Natural killer cell treated with Interleukin-12 subunit alpha and Interleukin-12 subunit beta and Interleukin-15 and Interleukin-18, amount 100 ng/mL, for 72 hours (primary cell): ENCODE measurements around the gene LYPD3. TPM values are rescaled to one million over a fixed set of nuclear protein-coding genes. Genes with fewer than 3 reads are reported as not detected.
"Not testable (repeated sequence)": the region's sequence is repeated elsewhere in the genome, so short reads cannot be mapped to it uniquely, and the experiment has no call there.

ENCODE experiments used
- ATAC-seq, 2 donors: fragments of 150-1000 bp; cut with Tn5 transposase in 1 of 2; sonication (Bioruptor Pico), chemical (Tn5 transposase) in 1 of 2; 2 replicates each; pipeline ENCODE4 v1.10.0; 2021
- DNase-seq: peaks from one replicate; pipeline ENCODE4 v3.0.0; 2022; ENCODE audit warnings: low spot score
- H3K27ac Mint-ChIP-seq, 2 donors: 1 replicate in 1 of 2; 2 replicates in 1 of 2; pipeline ENCODE4 v1.8.0; 2022; ENCODE audit warnings: mixed read lengths in 2 of 2, mild to moderate bottlenecking in 1 of 2, moderate library complexity in 1 of 2
- H3K27me3 Mint-ChIP-seq, 2 donors: 1 replicate in 1 of 2; 2 replicates in 1 of 2; pipeline ENCODE4 v1.8.0; 2022; ENCODE audit warnings: mixed read lengths in 2 of 2
- H3K36me3 Mint-ChIP-seq: one replicate; pipeline ENCODE4 v1.8.0; 2022; ENCODE audit warnings: mixed read lengths
- H3K4me1 Mint-ChIP-seq, 2 donors: 1 replicate in 1 of 2; 2 replicates in 1 of 2; pipeline ENCODE4 v1.8.0; 2022; ENCODE audit warnings: low read depth in 2 of 2, mixed read lengths in 2 of 2, mild to moderate bottlenecking in 1 of 2
- H3K4me3 Mint-ChIP-seq: one replicate; pipeline ENCODE4 v1.8.0; 2022; ENCODE audit warnings: mixed read lengths
- H3K9me3 Mint-ChIP-seq: 2 replicates; pipeline ENCODE4 v1.8.0; 2022; ENCODE audit warnings: mixed read lengths
- total RNA-seq, 2 donors: library from RNA; stranded (reverse); gene quantifications; one replicate each; pipeline ENCODE4 v1.2.3, GENCODE V29; 2022

The LYPD3 gene
- total RNA-seq, 2 donors from 2014 or later, result not detected

GRCh38 chr19:43444531-43445287 lies 20.7 kb downstream of the LYPD3 start:
- ATAC-seq (no peak), DNase-seq (no peak)
- peaks cover 10 to 11% of the 10 kb centered on the region in 2 donors for H3K4me1 Mint-ChIP-seq

DNA sequence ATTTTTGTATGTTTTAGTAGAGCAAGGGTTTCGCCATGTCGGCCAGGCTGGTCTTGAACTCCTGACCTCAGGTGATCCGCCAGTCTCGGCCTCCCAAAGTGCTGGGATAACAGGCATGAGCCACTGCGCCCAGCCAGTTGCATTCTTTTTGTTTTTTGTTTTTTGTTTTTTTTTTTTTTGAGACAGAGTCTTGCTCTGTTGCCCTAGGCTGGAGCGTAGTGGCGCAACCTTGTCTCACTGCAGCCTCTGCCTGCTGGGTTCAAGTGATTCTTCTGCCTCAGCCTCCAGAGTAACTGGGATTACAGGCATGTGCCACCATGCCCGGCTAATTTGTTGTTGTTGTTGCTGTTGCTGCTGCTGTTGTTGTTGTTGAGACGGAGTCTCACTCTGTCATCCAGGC lies 21.3 kb downstream of the LYPD3 start:
- peaks cover 14 to 16% of the 10 kb centered on the region in 2 donors for H3K4me1 Mint-ChIP-seq
- DNase-seq, H3K9me3 Mint-ChIP-seq, H3K4me3 Mint-ChIP-seq, H3K27me3 Mint-ChIP-seq, H3K27ac Mint-ChIP-seq, ATAC-seq, H3K36me3 Mint-ChIP-seq: not testable (repeated sequence)

More at GRCh38 chr19:43444531-43445287, 20.7 kb downstream of the LYPD3 start:
- no peaks in the 10 kb centered on the region for H3K9me3 Mint-ChIP-seq
- H3K27me3 Mint-ChIP-seq, result no peaks in the 10 kb centered on the region
- no peak overlapping the region for H3K4me3 Mint-ChIP-seq
- H3K36me3 Mint-ChIP-seq, result no peaks in the 10 kb centered on the region
- H3K27ac Mint-ChIP-seq, result no peak overlapping the region

DNA sequence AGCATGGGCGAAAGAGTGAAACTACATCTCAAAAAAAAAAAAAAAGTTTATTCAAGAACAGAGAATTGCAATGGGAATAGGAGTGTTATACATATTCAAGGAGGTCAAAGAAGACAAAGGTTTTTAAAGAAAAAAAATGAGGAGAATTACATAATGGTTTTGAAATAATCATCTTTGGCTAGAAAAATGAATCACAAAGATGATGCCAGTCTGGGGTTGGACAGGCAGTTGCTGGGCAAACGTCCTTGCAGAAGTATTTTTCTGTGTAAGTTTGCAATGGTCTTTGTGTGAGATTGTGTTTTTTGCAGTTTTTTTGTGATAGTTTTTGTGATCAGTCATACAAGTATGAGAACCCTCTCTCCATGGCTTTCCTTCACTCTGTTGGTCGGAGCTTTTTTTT lies 23.7 kb downstream of the LYPD3 start:
- DNase-seq (no peak), ATAC-seq (no peak)
- H3K36me3 Mint-ChIP-seq, result no peaks in the 10 kb centered on the region
- no peak overlapping the region for H3K27ac Mint-ChIP-seq
- H3K4me1 Mint-ChIP-seq, result peaks cover 21 to 27% of the 10 kb centered on the region in 2 donors
- H3K27me3 Mint-ChIP-seq, result no peaks in the 10 kb centered on the region
- H3K4me3 Mint-ChIP-seq, result no peak overlapping the region
- H3K9me3 Mint-ChIP-seq, result no peaks in the 10 kb centered on the region

DNA sequence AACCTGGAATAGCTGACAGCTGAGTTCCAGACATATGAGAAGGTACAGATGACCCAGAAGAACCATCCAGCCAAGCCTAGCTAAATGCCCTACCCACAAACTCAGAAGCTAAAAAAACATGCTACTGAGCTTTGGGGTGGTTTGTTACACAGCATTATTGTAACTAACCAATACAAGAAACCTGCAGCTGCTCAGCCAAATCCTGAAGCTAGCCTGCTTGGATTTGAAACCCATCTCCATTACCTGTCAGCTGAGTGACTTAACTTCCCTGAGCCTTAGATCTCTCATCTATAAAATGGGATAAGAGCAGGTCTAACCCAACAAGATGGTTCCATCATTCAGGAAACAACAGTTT lies 25.7 kb downstream of the LYPD3 start:
- H3K27ac Mint-ChIP-seq, result no peak overlapping the region
- ATAC-seq (no peak), DNase-seq (no peak)
- no peaks in the 10 kb centered on the region for H3K9me3 Mint-ChIP-seq
- no peak overlapping the region for H3K4me3 Mint-ChIP-seq
- no peaks in the 10 kb centered on the region for H3K27me3 Mint-ChIP-seq
- H3K36me3 Mint-ChIP-seq, result no peaks in the 10 kb centered on the region
- H3K4me1 Mint-ChIP-seq, result peaks cover 23 to 34% of the 10 kb centered on the region in 2 donors

DNA sequence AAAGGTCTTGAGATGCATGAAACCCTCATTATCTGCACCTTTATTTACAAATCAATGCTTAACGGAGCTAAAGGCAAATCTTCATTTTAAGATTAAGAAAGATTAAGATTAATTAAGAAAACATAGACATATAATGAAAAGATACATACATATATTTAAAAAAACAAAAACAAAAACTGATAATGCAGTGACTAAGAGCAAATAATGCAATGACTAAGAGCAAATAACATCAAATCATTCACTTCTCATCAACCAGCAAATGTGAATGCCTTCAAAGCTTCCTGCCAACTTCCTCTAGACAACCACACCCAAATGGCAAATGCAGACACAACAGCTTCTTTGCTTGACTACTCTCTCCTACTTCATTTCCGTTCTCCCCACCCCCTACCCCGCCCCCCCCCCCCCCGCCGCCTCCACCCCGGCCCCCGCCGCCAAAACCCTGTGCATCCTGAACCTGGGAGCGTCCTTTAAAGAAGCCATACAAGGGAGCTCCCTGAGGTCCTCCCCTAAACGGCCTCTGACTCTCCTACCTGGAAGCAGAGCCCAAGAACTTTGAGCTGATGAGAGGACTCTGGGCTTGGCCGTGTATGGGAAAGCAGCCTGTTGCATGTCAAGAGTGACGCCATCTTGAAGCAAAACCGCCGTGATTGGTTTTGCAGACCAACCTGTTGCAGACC lies 26.2 kb downstream of the LYPD3 start:
- H3K27ac Mint-ChIP-seq, result peak overlapping the region; percentile 54 to 73
- ATAC-seq, result peak in 1 of 2 donors; percentile 73
- DNase-seq, result no peak
- no peaks in the 10 kb centered on the region for H3K27me3 Mint-ChIP-seq
- H3K4me1 Mint-ChIP-seq, result peaks cover 23 to 34% of the 10 kb centered on the region in 2 donors
- H3K36me3 Mint-ChIP-seq, result no peaks in the 10 kb centered on the region
- H3K4me3 Mint-ChIP-seq, result peak overlapping the region; percentile 26
- no peaks in the 10 kb centered on the region for H3K9me3 Mint-ChIP-seq

- Mint-ChIP-seq H3K9me3 (no peaks in the 10 kb centered on the region), H3K27me3 (no peaks in the 10 kb centered on the region), H3K27ac (peak overlapping the region; percentile 54 to 73), H3K4me1 (peaks cover 23 to 34% of the 10 kb centered on the region in 2 donors), H3K36me3 (no peaks in the 10 kb centered on the region), H3K4me3 (peak overlapping the region; percentile 26)
- ATAC-seq (no peak), DNase-seq (no peak)
Observed at GRCh38 chr19:43438291-43439031, 26.9 kb downstream of the LYPD3 start.

DNA sequence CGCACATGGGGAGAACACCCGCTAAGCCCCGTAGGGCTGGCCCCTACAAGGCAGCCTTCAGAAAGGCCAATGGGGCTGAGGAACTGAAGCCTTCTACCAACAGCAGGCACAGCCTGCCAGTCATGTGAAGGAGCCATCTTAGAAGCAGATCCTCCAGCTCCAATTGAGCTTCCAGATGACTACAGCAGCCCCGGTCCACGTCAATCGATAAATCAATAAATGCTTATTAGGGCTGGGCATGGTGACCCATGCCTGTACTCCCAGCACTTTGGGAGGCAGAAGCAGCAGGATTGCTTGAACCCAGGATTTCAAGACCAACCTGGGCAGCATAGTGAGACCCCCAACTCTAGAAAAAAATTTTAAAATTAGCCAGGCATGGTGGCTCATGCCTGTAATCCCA lies 27.7 kb downstream of the LYPD3 start:
- ATAC-seq (no peak), DNase-seq (no peak)
- Mint-ChIP-seq H3K27ac (peak overlapping the region; percentile 29 to 56), H3K9me3 (no peaks in the 10 kb centered on the region), H3K4me1 (peaks cover 27 to 34% of the 10 kb centered on the region in 2 donors), H3K4me3 (no peak overlapping the region), H3K27me3 (no peaks in the 10 kb centered on the region), H3K36me3 (no peaks in the 10 kb centered on the region)

DNA sequence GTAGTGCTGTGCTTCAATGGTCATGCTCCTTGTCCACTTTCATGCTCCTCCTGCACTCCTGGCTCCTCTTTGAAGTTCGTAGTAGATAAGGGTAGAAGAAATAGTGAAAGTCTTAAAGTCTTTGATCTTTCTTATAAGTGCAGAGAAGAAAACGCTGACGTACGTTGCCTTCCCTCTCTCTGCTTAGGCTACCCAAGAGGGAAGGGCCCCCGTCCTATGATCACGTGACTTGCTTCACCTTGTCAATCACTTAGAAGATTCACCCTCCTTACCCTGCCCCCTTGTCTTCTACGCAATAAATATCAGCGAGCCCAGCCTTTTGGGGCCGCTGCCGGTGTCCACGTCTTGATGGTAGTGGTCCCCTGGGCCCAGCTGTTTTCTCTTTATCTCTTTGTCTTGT lies 28.1 kb downstream of the LYPD3 start:
- Mint-ChIP-seq H3K27ac (peak overlapping the region; percentile 29 to 56), H3K4me1 (peaks cover 27 to 34% of the 10 kb centered on the region in 2 donors)
- H3K9me3 Mint-ChIP-seq, H3K27me3 Mint-ChIP-seq, ATAC-seq, H3K36me3 Mint-ChIP-seq, H3K4me3 Mint-ChIP-seq, DNase-seq: not testable (repeated sequence)

DNA sequence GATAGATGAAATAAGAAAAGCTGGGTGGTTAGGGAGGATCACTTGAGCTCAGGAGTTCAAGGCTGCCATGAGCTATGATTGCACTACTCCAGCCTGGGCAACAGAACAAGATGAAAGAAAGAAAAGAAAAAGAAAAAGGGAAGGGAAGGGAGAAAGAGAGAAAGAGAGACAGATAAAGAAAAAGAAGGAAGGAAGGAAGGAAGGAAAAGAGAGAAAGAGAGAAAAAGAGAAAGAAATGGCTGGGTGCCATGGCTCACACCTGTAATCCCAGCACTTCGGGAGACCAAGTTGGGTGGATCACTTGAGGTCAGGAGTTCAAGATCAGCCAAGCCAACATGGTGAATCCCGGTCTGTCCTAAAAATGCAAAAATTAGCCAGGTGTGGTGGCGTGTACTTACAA lies 29.6 kb downstream of the LYPD3 start:
- ATAC-seq (no peak), DNase-seq (no peak)
- Mint-ChIP-seq H3K4me1 (peaks cover 27 to 37% of the 10 kb centered on the region in 2 donors), H3K9me3 (no peaks in the 10 kb centered on the region), H3K36me3 (no peaks in the 10 kb centered on the region), H3K27me3 (no peaks in the 10 kb centered on the region), H3K27ac (peak overlapping the region in 1 of 2 donors; percentile 8), H3K4me3 (peak overlapping the region; percentile 14)

GRCh38 chr19:43433689-43434088 lies 31.7 kb downstream of the LYPD3 start:
- Mint-ChIP-seq H3K4me1 (peaks cover 17 to 24% of the 10 kb centered on the region in 2 donors), H3K27me3 (no peaks in the 10 kb centered on the region), H3K4me3 (no peak overlapping the region), H3K36me3 (no peaks in the 10 kb centered on the region), H3K9me3 (no peaks in the 10 kb centered on the region), H3K27ac (no peak overlapping the region)
- DNase-seq (no peak), ATAC-seq (no peak)

GRCh38 chr19:43433358-43433673 lies 32.1 kb downstream of the LYPD3 start:
- no peak overlapping the region for H3K27ac Mint-ChIP-seq
- DNase-seq, result no peak
- H3K36me3 Mint-ChIP-seq, result no peaks in the 10 kb centered on the region
- no peak for ATAC-seq
- H3K9me3 Mint-ChIP-seq, result no peaks in the 10 kb centered on the region
- H3K4me1 Mint-ChIP-seq, result peaks cover 15 to 21% of the 10 kb centered on the region in 2 donors
- no peaks in the 10 kb centered on the region for H3K27me3 Mint-ChIP-seq
- H3K4me3 Mint-ChIP-seq, result no peak overlapping the region

- no peaks in the 10 kb centered on the region for H3K36me3 Mint-ChIP-seq
- ATAC-seq, result no peak
Observed at GRCh38 chr19:43430976-43431375, 34.4 kb downstream of the LYPD3 start.

DNA sequence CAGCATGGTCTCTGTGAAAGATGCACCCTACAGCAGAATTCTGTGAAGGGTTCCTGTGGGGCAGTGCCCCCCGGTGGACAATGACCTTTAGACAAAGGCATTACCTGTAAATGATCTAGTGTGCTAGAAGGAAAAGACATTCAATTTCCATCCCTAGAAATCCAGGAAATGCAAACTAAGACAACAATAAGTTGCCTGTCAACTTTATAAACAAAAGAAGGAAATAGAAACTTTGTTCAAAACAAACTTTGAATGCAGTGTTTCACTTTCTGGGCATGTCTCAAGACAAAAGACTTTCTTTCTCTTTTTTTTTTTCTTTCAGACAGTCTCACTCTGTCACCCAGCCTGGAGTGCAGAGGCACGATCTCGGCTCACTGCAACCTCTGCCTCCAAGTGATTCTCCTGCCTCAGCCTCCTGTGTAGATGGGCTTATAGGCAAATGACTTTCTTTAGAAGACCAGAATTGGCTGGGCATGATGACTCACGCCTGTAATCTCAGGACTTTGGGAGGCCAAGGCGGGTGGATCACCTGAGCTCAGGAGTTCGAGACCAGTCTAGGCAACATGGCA lies 35.2 kb downstream of the LYPD3 start:
- Mint-ChIP-seq H3K27ac (peak overlapping the region in 1 of 2 donors; percentile 1), H3K4me1 (peaks cover 4 to 7% of the 10 kb centered on the region in 2 donors), H3K4me3 (no peak overlapping the region), H3K27me3 (no peaks in the 10 kb centered on the region), H3K36me3 (no peaks in the 10 kb centered on the region), H3K9me3 (no peaks in the 10 kb centered on the region)
- ATAC-seq (no peak), DNase-seq (no peak)

More at GRCh38 chr19:43430976-43431375, 34.4 kb downstream of the LYPD3 start:
- DNase-seq, result no peak
- Mint-ChIP-seq H3K4me3 (no peak overlapping the region), H3K27me3 (no peaks in the 10 kb centered on the region), H3K9me3 (no peaks in the 10 kb centered on the region), H3K27ac (peak overlapping the region in 1 of 2 donors; percentile 1), H3K4me1 (peaks cover 7 to 12% of the 10 kb centered on the region in 2 donors)
